Activated gamma-delta T cell (primary cell): ENCODE results near the gene CSF3.

Experiments
- DNase-seq: peaks from one replicate; lab custom pipeline; 2025; lab: John Stamatoyannopoulos, UW

The CSF3 gene

DNA sequence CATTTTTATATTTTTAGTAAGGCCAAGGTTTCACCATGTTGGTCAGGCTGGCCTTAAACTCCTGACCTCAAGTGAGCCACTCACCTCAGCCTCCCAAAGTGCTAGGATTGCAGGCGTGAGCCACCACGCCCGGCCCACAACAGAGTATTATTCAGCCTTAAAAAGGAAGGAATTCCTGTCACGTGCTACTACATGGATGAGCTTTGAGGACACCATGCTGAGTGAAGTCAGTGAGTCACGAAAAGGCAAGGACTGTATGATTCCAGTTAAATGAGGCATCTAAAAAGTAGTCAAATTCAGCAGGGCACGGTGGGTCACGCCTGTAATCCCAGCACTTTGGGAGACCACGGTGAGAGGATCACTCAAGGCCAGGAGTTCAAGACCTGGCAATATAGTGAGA, 9.7 kb downstream of the CSF3 start:
- DNase-seq = no peak

GRCh38 chr17:40025559-40025958, 10.3 kb downstream of the CSF3 start:
- DNase-seq = no peak

GRCh38 chr17:40025991-40026815, 11.0 kb downstream of the CSF3 start:
- DNase-seq = no peak

DNA sequence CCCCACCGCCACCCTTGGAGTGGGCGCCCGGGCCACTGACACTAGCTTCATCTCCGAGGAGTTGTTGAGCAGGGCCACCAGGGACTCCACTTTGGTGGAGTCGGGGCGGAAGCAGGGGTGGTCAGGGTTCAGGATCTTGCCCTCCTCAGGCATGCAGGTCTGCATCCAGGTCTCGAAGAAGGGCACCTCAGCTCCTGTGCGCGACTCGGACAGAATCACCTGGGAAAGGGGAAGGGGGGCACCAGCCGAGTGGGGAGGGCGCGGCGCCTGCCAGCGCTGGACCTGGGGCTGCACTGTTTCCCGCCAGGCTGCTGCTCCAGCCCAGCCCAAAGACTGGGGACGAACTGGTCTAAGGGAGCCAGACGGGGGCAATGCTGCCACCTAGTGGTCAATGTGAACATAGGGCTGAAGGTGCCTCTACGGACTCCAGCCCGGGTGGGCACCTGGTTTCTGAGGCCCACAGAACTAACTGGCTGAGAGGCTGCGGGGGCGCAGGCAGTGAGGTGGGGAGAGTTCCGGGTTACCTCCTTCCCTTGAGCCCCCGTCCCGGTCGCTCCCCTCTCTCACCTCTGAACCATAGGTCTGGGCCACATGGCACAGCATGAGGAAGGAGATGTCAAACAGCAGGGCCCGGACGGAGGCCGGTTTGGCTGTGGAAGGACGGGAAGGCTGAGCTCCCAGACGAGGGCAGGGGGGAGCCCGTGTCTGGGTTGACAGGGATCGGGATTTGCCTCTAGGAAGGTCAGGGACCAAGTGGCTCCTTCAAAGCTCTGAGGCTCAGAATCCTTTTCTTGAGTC, 11.8 kb downstream of the CSF3 start:
- DNase-seq = no peak

DNA sequence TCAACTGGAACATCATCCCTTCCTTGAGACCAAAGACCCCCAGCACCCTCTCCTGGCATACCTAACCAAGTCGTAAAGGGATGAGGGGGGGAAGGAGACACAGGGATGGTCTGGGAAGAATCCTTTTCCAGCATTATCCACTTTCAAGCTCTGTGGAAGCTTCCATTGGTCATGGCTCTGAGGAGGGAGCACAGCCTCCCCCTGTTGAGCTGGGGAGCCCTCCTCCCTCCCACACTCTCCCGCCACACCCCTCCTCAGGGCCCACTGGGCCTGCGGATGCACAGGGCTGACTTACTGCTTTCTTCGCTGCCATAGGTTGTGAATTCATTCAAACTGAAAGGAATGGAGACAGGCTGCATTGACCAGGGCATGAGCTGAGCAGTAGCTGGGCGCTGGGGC, 12.4 kb downstream of the CSF3 start:
- DNase-seq = no peak

- DNase-seq = no peak
These were observed 13.4 kb downstream of the CSF3 start for GRCh38 chr17:40028595-40028994.

DNA sequence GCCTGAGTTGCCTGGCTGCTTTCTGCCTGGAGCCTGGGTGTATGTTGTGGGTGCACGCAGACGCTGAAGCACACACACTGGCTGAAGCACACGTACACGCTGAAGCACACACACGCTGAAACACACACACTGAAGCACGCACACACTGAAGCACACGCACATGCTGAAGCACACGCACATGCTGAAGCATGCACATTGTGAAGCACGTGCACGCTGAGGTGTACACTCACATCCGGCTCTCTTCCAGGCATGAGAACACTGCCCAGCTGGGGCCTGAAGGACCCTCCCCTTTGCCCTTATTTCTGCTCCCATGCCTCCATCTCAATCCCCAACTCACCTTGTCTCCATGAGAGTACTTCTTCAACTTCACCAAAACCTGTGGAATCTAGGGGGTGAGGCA, 16.5 kb downstream of the CSF3 start:
- DNase-seq = no peak

GRCh38 chr17:40032322-40033320, 17.4 kb downstream of the CSF3 start:
- DNase-seq = no peak

DNA sequence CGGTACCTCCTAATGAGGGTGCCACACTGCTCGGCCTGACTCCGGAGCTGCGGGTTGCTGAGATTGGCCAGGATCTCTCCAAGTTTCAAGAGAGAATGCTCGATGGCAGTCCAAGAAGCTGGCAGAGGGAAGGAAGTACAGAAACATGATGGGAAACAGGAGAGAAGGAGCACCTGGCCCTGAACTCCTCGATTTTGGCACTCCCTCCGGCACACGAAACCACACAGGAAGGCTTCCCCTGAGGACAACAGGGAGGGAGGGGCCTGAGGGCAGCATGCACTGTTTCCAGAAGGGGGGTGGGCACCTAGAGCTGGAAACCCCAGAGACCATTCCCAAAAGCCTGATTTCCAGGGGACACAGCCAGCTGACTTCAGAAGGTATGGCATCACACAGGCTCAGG, 18.1 kb downstream of the CSF3 start:
- DNase-seq = no peak

DNA sequence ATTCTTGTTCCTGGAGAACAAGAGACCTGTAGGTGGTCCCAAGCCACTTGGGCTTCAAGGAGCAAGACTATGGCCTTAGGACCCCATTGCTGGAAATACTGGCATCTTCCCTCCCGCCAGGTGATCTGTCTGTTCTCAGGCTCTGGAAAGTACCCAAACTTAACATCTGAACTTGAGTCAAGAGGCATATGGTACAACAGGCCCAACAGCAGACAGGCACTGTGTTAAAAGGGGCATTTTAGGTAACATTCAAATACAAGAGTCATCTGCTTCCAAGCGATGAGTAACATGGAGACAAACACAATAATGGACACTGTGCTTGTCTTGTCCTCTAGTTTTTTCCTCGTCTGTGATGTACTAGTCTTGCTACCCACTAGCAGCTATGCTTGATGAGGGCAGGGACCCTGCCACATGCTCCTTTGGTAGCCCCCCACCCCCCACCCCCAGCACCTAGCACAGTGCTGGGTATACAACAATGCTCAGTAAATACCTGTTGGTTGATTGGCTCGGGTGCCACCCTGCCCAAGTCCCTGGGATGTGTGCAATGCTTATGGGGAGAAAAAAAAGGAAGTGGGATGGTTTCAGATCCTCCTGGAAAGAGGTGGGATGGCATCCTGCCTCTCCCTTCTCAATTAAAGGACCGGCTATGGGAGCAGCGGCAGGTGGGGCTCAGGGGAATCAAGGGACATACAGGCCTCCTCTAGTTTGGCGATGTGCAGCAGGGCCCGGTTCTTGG, 19.4 kb downstream of the CSF3 start:
- DNase-seq = no peak

DNA sequence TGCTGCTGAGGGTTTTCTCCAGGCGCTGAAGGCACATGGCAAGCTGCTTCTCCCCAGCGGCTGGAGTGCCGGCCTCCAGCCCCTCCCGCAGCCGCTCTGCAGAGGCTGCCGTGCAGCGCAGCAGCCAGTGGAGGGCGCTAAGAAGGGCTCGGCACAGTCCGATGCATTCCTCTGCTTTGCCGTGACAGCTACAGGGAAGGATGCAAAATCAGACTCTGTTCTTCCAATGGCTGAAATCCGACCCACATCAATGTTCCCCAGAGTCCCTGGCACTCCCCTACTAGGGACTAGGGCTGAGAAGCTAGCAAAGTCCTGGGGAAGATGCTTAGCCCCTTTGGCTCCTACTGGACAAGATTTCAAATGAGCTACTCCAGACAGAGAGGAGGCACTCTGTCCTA, 19.9 kb downstream of the CSF3 start:
- DNase-seq = no peak

- no peak for DNase-seq
These were observed 23.8 kb downstream of the CSF3 start for GRCh38 chr17:40038882-40039513.

DNA sequence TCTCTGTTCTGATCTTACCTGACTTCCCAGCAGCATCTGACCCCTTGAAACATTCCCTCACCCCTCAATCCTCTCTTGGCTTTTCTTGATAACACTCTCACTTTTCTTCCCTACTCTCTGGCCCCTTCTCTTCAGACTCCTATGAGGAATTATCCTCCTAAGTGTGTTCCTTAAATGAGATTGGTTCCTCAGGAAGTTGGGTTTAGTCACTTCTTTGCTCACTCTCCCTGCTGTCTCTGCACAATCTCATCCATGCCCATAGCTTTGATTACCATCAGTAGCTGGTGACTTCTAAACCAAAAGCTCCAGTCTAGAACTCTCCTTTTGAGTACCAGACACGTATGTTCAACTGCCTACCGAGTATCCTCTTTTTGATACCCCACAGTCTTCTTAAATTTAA, 26.0 kb downstream of the CSF3 start:
- no peak for DNase-seq

GRCh38 chr17:40056379-40057015, 41.3 kb downstream of the CSF3 start:
- DNase-seq = no peak

- no peak for DNase-seq
These were observed 43.0 kb downstream of the CSF3 start for GRCh38 chr17:40058186-40058784.

GRCh38 chr17:40058865-40059264, 43.6 kb downstream of the CSF3 start:
- DNase-seq = no peak

DNA sequence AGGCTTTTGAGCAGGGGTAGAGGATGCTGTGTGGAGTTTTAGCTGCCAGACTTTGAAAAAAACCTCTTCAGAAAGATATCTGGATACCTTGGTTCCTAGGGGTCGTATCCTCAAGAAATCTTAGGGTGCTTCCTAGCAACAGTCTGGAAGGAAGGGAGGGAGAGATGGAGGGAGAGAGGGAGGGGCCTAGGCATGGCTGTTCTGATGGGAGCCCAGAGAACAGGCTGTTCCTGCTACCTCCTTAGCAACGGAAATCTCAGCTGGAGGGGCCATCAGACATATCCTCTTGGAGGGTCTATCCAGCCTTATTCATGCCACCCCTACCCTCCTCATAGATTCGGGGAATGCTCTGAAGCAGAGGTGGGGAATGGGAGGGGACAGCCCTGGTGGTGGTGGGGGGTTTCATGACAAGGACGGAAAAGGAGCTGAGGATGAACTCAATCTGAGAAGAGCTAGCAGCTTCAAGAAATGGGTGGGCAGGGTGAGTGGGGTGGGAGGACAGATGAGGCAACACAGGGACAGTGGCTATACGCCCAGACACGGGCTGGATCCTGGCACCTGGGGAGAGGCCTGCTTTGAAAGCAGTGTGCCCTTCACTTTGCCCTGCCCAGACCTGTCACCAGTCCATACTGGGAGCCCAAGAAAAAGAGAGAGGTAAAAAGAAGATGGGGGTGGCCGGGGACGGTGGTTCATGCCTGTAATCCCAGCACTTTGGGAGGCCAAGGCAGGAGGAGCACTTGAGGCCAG, 44.7 kb downstream of the CSF3 start:
- DNase-seq = no peak

DNA sequence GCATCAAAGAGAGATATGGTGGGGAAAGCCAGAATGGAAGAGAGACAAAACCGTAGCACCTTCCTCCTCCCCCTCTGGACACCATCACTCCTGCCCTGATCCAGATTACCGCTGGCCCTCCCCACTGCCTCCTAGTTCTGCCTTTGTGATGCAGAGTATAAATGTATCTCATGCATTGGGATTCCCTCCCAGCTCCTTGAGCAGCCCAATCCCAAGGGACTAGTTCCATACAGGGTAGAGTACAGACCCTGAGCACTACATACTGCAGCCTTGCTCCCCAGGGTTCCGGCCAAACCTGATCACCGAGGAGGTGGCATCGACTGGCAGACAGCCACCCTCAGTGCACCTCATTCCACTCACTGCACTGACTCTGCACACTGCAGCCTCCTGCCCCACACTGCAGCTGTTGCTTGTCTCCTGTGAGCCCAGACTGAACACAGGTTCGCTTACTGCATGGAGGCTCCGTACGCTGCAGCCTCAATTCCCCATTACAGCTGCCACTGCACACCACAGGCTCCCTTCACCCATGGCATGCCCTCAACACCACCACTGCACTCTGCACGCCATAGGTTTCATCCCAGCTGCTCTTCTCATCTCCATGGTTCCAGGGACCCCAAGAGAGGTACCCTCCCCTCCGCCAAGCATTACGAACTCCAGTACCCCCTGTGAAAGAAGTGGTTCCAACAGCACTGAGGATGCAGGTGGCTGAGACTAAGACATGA, 45.8 kb downstream of the CSF3 start:
- no peak for DNase-seq

- DNase-seq = no peak
These were observed 46.4 kb downstream of the CSF3 start for GRCh38 chr17:40061609-40062038.
